Keratinocyte (primary cell): ENCODE data around the gene TP73. TPM values are rescaled to one million over a fixed set of nuclear protein-coding genes. Genes with fewer than 3 reads are reported as not detected.

ENCODE experiments used
- DNase-seq: peaks from one replicate; pipeline ENCODE4 v3.0.0-alpha.2; 2011; ENCODE audit warnings: low read depth, missing footprints, low spot score
- FAIRE-seq: peaks from 2 replicates; lab custom pipeline; 2011; peaks lifted over from hg19 to GRCh38; lab: Jason Lieb, UNC
- H2AFZ ChIP-seq: 2 replicates; pipeline ENCODE4 v1.6.0; 2012; ENCODE audit warnings: low read length, control low read depth, inconsistent platforms; ENCODE audit not compliant: control insufficient read depth
- H3K27ac ChIP-seq: 2 replicates; pipeline ENCODE4 v1.5.1; 2011; ENCODE audit warnings: low read length; ENCODE audit not compliant: control insufficient read depth, insufficient read depth
- H3K27me3 ChIP-seq: 3 replicates; pipeline ENCODE4 v1.6.0; 2011; ENCODE audit warnings: low read length; ENCODE audit not compliant: control insufficient read depth, insufficient read depth; ENCODE audit errors: extremely low read depth
- H3K36me3 ChIP-seq, 2 experiments: 2 replicates in 1 of 2; 3 replicates in 1 of 2; pipeline ENCODE4 v1.5.1; 2011; ENCODE audit warnings: low read length in 2 of 2, mild to moderate bottlenecking in 1 of 2; ENCODE audit not compliant: control insufficient read depth in 2 of 2, insufficient read depth in 2 of 2; ENCODE audit errors: extremely low read depth in 1 of 2
- H3K4me1 ChIP-seq: 3 replicates; pipeline ENCODE4 v1.5.1; 2011; ENCODE audit warnings: low read length; ENCODE audit not compliant: control insufficient read depth, insufficient read depth; ENCODE audit errors: extremely low read depth
- H3K4me2 ChIP-seq: 3 replicates; pipeline ENCODE4 v1.6.0; 2011; ENCODE audit warnings: low read depth, low read length; ENCODE audit not compliant: control insufficient read depth, insufficient read depth; ENCODE audit errors: extremely low read depth
- H3K4me3 ChIP-seq, 3 experiments: fragments of 200-600 bp in 1 of 3; sonication (generic) in 1 of 3; 2 replicates in 2 of 3; 3 replicates in 1 of 3; pipeline ENCODE4 v1.5.1; 2011 to 2016; ENCODE audit warnings: low read length in 3 of 3, mild to moderate bottlenecking in 3 of 3, control low read depth in 2 of 3, inconsistent platforms in 1 of 3, low read depth in 1 of 3, mixed read lengths in 1 of 3, mixed run types in 1 of 3, moderate library complexity in 1 of 3; ENCODE audit not compliant: control insufficient read depth in 2 of 3, insufficient read depth in 2 of 3; ENCODE audit errors: extremely low read depth in 1 of 3
- H3K79me2 ChIP-seq: 2 replicates; pipeline ENCODE4 v1.6.0; 2012; ENCODE audit warnings: low read length; ENCODE audit not compliant: control insufficient read depth, insufficient read depth
- H3K9ac ChIP-seq: 3 replicates; pipeline ENCODE4 v1.6.0; 2011; ENCODE audit warnings: low read length; ENCODE audit not compliant: control insufficient read depth, insufficient read depth; ENCODE audit errors: extremely low read depth
- H3K9me1 ChIP-seq: 3 replicates; pipeline ENCODE4 v1.6.0; 2011; ENCODE audit warnings: low read length; ENCODE audit not compliant: control insufficient read depth, insufficient read depth; ENCODE audit errors: extremely low read depth
- H3K9me3 ChIP-seq: 2 replicates; pipeline ENCODE4 v1.5.1; 2012; ENCODE audit warnings: low read depth, low read length; ENCODE audit not compliant: control insufficient read depth
- H4K20me1 ChIP-seq: 3 replicates; pipeline ENCODE4 v1.6.0; 2011; ENCODE audit warnings: low read length; ENCODE audit not compliant: control insufficient read depth, insufficient read depth; ENCODE audit errors: extremely low read depth
- EZH2 ChIP-seq: IDR thresholded peaks from one replicate; pipeline ENCODE4 v1.6.1; 2012; ENCODE audit warnings: inconsistent platforms, mild to moderate bottlenecking, low read length, moderate library complexity
- dilution Hi-C: fragments of 300-500 bp; cut with MboI; formaldehyde crosslinking; loops from one replicate; pipeline ENCODE4 v1.7.0; 2020; ENCODE audit warnings: low sequenced_read_pairs; ENCODE audit not compliant: extremely low pct_ligation_motif_present
- polyA plus RNA-seq, 5 experiments: library from polyadenylated mRNA; depleted of rRNA in 3 of 5; stranded (reverse) in 3 of 5; stranded (forward) in 1 of 5; unstranded in 1 of 5; fragments of >200 nt; gene quantifications; 1 replicate in 1 of 5; 2 replicates in 3 of 5; 3 replicates in 1 of 5; pipeline versions ENCODE4 v1.2.1 to v1.2.3, GENCODE V29; 2011 to 2012; ENCODE audit warnings: missing spikeins in 2 of 5, low read depth in 1 of 5, low replicate concordance in 1 of 5
- TF ChIP-seq, protein P1 (sequence below), 3 experiments: IDR thresholded peaks in 1 of 3; conservative IDR thresholded peaks in 1 of 3; optimal IDR thresholded peaks in 1 of 3; 2 replicates in 2 of 3; 3 replicates in 1 of 3; pipeline versions ENCODE3 to v1.5.1; 2011; ENCODE audit warnings: low read length in 3 of 3, mild to moderate bottlenecking in 3 of 3, moderate library complexity in 2 of 3, control low read depth in 1 of 3, inconsistent platforms in 1 of 3; ENCODE audit not compliant: insufficient read depth in 2 of 3; ENCODE audit errors: extremely low read depth in 1 of 3

The TP73 gene
- polyA plus RNA-seq, 1 donor (not counting 4 experiments of a cell fraction or from before 2014, with no cell fraction given), result 0.14 TPM

GRCh38 chr1:3685906-3686305 is 33.6 kb downstream of the TP73 start:
- H3K27me3 ChIP-seq, result no peaks in the 10 kb centered on the region
- no peak for DNase-seq
- peaks cover 42% of the 10 kb centered on the region for H3K4me1 ChIP-seq
- H3K4me3 ChIP-seq, result no peak overlapping the region
- no peak overlapping the region for H2AFZ ChIP-seq
- H3K79me2 ChIP-seq, result no peaks in the 10 kb centered on the region
- peaks cover 5% of the 10 kb centered on the region for H3K9me1 ChIP-seq
- no peaks in the 10 kb centered on the region for H3K9me3 ChIP-seq
- FAIRE-seq, result no peak
- TF ChIP-seq, protein P1, sequence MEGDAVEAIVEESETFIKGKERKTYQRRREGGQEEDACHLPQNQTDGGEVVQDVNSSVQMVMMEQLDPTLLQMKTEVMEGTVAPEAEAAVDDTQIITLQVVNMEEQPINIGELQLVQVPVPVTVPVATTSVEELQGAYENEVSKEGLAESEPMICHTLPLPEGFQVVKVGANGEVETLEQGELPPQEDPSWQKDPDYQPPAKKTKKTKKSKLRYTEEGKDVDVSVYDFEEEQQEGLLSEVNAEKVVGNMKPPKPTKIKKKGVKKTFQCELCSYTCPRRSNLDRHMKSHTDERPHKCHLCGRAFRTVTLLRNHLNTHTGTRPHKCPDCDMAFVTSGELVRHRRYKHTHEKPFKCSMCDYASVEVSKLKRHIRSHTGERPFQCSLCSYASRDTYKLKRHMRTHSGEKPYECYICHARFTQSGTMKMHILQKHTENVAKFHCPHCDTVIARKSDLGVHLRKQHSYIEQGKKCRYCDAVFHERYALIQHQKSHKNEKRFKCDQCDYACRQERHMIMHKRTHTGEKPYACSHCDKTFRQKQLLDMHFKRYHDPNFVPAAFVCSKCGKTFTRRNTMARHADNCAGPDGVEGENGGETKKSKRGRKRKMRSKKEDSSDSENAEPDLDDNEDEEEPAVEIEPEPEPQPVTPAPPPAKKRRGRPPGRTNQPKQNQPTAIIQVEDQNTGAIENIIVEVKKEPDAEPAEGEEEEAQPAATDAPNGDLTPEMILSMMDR (optimal IDR thresholded peaks at IDR 0.05 in 1 of 3, IDR thresholded peaks at IDR 0.05 in 1 of 3, conservative IDR thresholded peaks at IDR 0.05 in 1 of 3; ENCODE audit: extremely low read depth in 1 of 3, insufficient read depth in 2 of 3, low read length in 3 of 3), result no peak
- TF ChIP-seq EZH2, result no peak
- no peak overlapping the region for H3K27ac ChIP-seq
- no peak overlapping the region for H3K9ac ChIP-seq
- no peaks in the 10 kb centered on the region for H3K36me3 ChIP-seq
- no peak overlapping the region for H3K4me2 ChIP-seq
- no peaks in the 10 kb centered on the region for H4K20me1 ChIP-seq
- dilution Hi-C loops, result no loop called here

GRCh38 chr1:3687504-3687903 is 35.2 kb downstream of the TP73 start:
- no peak overlapping the region for H2AFZ ChIP-seq
- FAIRE-seq, result no peak
- H3K79me2 ChIP-seq, result no peaks in the 10 kb centered on the region
- H4K20me1 ChIP-seq, result no peaks in the 10 kb centered on the region
- TF ChIP-seq EZH2, result no peak
- TF ChIP-seq, protein P1 (optimal IDR thresholded peaks at IDR 0.05 in 1 of 3, IDR thresholded peaks at IDR 0.05 in 1 of 3, conservative IDR thresholded peaks at IDR 0.05 in 1 of 3; ENCODE audit: extremely low read depth in 1 of 3, insufficient read depth in 2 of 3, low read length in 3 of 3), result no peak
- H3K4me3 ChIP-seq, result no peak overlapping the region
- H3K27ac ChIP-seq, result no peak overlapping the region
- no peak overlapping the region for H3K4me2 ChIP-seq
- DNase-seq, result no peak
- no peaks in the 10 kb centered on the region for H3K27me3 ChIP-seq
- dilution Hi-C loops, result no loop called here
- H3K4me1 ChIP-seq, result peaks cover 43% of the 10 kb centered on the region
- H3K9me3 ChIP-seq, result no peaks in the 10 kb centered on the region
- H3K9ac ChIP-seq, result no peak overlapping the region
- H3K36me3 ChIP-seq, result no peaks in the 10 kb centered on the region
- peaks cover 5% of the 10 kb centered on the region for H3K9me1 ChIP-seq
